Gastrocnemius medialis (tissue), 4 donors: ENCODE results near the gene SLC11A1.

Experiments used
- CTCF ChIP-seq, 5 experiments: fragments of 450-650 bp in 3 of 5; fragments of 200-600 bp in 2 of 5; sonication (generic) in 2 of 5; IDR thresholded peaks in 4 of 5; conservative IDR thresholded peaks in 1 of 5; 1 replicate in 4 of 5; 2 replicates in 1 of 5; pipeline ENCODE4 v1.5.1; 2016 to 2019; ENCODE audit warnings: antibody characterized with exemption in 5 of 5, mild to moderate bottlenecking in 3 of 5, moderate library complexity in 3 of 5
- POLR2A ChIP-seq, 2 donors: fragments of 450-650 bp; IDR thresholded peaks; one replicate each; pipeline ENCODE4 v1.6.1; 2017; ENCODE audit warnings: antibody characterized with exemption in 2 of 2, mild to moderate bottlenecking in 2 of 2, moderate library complexity in 2 of 2

GRCh38 chr2:218436992-218437391 lies 54.9 kb downstream of the SLC11A1 start:
- no peak for TF ChIP-seq CTCF (IDR thresholded peaks at IDR 0.05 in 4 of 5, conservative IDR thresholded peaks at IDR 0.05 in 1 of 5)
- TF ChIP-seq POLR2A (IDR thresholded peaks at IDR 0.05), result no peak
